Transverse colon (tissue), 4 donors: ENCODE data around the gene FOSL2.

Experiments
- EP300 ChIP-seq: sonication (generic); formaldehyde crosslinking; IDR thresholded peaks from one replicate; pipeline ENCODE4 v1.6.1; 2017; ENCODE audit warnings: antibody characterized with exemption, low read depth
- POLR2A ChIP-seq: fragments of 450-650 bp; IDR thresholded peaks from one replicate; pipeline ENCODE4 v1.6.1; 2016; ENCODE audit warnings: antibody characterized with exemption, mild to moderate bottlenecking, moderate library complexity
- POLR2AphosphoS5 ChIP-seq, 3 donors: sonication (generic); formaldehyde crosslinking; IDR thresholded peaks; one replicate each; pipeline ENCODE4 v1.6.1; 2016; ENCODE audit warnings: antibody characterized with exemption in 3 of 3
- TF ChIP-seq, protein P1 (sequence below), 5 experiments: fragments of 200-600 bp in 3 of 5; fragments of 450-650 bp in 2 of 5; sonication (generic) in 3 of 5; IDR thresholded peaks; 1 replicate in 2 of 5; 2 replicates in 3 of 5; pipeline ENCODE4 v1.5.1; 2016 to 2017; ENCODE audit warnings: antibody characterized with exemption in 5 of 5, inconsistent platforms in 3 of 5, mild to moderate bottlenecking in 2 of 5, moderate library complexity in 1 of 5

DNA sequence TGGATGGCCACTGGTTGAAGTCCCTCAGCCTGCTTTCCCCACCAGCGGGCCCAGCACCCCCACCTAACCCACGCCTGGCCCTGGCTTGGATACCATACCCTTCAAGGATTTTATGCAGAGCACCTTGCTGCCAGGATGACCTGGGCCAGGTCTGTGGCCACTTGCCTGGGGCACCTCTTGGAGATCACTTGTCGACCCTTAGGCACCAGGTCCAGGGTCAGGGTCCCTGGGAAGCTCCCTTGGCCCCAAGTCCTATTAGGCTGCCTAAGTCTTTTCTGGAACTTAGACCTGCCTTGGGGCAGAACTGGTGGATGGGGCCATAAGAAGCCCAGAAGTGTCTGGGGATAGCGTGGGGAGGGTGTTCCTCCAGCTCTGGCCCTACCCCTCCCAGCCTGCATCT, 39.1 kb downstream of the FOSL2 start:
- TF ChIP-seq POLR2A (no peak), EP300 (no peak), POLR2AphosphoS5 (IDR thresholded peaks at IDR 0.05) (no peak)
- TF ChIP-seq, protein P1, sequence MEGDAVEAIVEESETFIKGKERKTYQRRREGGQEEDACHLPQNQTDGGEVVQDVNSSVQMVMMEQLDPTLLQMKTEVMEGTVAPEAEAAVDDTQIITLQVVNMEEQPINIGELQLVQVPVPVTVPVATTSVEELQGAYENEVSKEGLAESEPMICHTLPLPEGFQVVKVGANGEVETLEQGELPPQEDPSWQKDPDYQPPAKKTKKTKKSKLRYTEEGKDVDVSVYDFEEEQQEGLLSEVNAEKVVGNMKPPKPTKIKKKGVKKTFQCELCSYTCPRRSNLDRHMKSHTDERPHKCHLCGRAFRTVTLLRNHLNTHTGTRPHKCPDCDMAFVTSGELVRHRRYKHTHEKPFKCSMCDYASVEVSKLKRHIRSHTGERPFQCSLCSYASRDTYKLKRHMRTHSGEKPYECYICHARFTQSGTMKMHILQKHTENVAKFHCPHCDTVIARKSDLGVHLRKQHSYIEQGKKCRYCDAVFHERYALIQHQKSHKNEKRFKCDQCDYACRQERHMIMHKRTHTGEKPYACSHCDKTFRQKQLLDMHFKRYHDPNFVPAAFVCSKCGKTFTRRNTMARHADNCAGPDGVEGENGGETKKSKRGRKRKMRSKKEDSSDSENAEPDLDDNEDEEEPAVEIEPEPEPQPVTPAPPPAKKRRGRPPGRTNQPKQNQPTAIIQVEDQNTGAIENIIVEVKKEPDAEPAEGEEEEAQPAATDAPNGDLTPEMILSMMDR (IDR thresholded peaks at IDR 0.05): no peak
